Hepatocyte (in vitro differentiated cells): ENCODE data around the gene BEND6. TPM values are rescaled to one million over a fixed set of nuclear protein-coding genes. Genes with fewer than 3 reads are reported as not detected.

Source experiments
- DNase-seq: peaks from one replicate; pipeline ENCODE4 v3.0.0-alpha.2; 2016; ENCODE audit warnings: low spot score
- H2AFZ ChIP-seq: fragments of 200-600 bp; sonication (generic); 2 replicates; pipeline ENCODE4 v1.6.0; 2016; ENCODE audit warnings: antibody characterized with exemption, mild to moderate bottlenecking
- H3K27ac ChIP-seq: fragments of 200-600 bp; sonication (generic); 2 replicates; pipeline ENCODE4 v1.5.1; 2016; ENCODE audit warnings: mild to moderate bottlenecking
- H3K27me3 ChIP-seq: fragments of 200-600 bp; sonication (generic); 2 replicates; pipeline ENCODE4 v1.6.1; 2016
- H3K36me3 ChIP-seq: fragments of 200-600 bp; sonication (generic); replicated peaks from 2 replicates; pipeline ENCODE4 v1.5.1; 2016; ENCODE audit warnings: low read depth; ENCODE audit not compliant: insufficient read depth
- H3K4me1 ChIP-seq: fragments of 200-600 bp; sonication (generic); 2 replicates; pipeline ENCODE4 v1.5.1; 2016; ENCODE audit warnings: mild to moderate bottlenecking, moderate library complexity; ENCODE audit not compliant: insufficient read depth
- H3K4me2 ChIP-seq: fragments of 200-600 bp; sonication (generic); 2 replicates; pipeline ENCODE4 v1.6.0; 2016
- H3K4me3 ChIP-seq: fragments of 200-600 bp; sonication (generic); 2 replicates; pipeline ENCODE4 v1.5.1; 2016; ENCODE audit warnings: mild to moderate bottlenecking
- H3K79me2 ChIP-seq: fragments of 200-600 bp; sonication (generic); 2 replicates; pipeline ENCODE4 v1.6.0; 2017; ENCODE audit warnings: mild to moderate bottlenecking
- H3K9me2 ChIP-seq: fragments of 200-600 bp; sonication (generic); replicated peaks from 2 replicates; pipeline ENCODE4 v1.6.0; 2017; ENCODE audit warnings: mild to moderate bottlenecking; ENCODE audit not compliant: insufficient read depth
- H3K9me3 ChIP-seq: fragments of 200-600 bp; sonication (generic); 2 replicates; pipeline ENCODE4 v1.5.1; 2016; ENCODE audit warnings: low read depth, mild to moderate bottlenecking
- H4K20me1 ChIP-seq: fragments of 200-600 bp; sonication (generic); 2 replicates; pipeline ENCODE4 v1.6.0; 2016; ENCODE audit warnings: mild to moderate bottlenecking; ENCODE audit not compliant: insufficient read depth, poor library complexity, severe bottlenecking
- CTCF ChIP-seq: fragments of 200-600 bp; sonication (generic); IDR thresholded peaks from 2 replicates; pipeline ENCODE4 v1.5.1; 2016; ENCODE audit warnings: antibody characterized with exemption, mild to moderate bottlenecking; ENCODE audit not compliant: poor library complexity
- EZH2 ChIP-seq: fragments of 200-600 bp; sonication (generic); IDR thresholded peaks from 2 replicates; pipeline ENCODE4 v1.6.1; 2016; ENCODE audit warnings: antibody characterized with exemption, mild to moderate bottlenecking, borderline replicate concordance
- EZH2phosphoT487 ChIP-seq: fragments of 200-600 bp; sonication (generic); IDR thresholded peaks from one replicate; pipeline ENCODE4 v1.6.1; 2018; ENCODE audit warnings: antibody characterized with exemption, mild to moderate bottlenecking, low read depth, moderate library complexity; ENCODE audit not compliant: unreplicated experiment, severe bottlenecking
- WGBS: methylation state at CpG from one replicate; pipeline ENCODE4 v1.1.6; 2016; ENCODE audit warnings: low lambda C conversion rate; ENCODE audit errors: missing lambda C conversion rate; 5-methylcytosine and 5-hydroxymethylcytosine counted together
- polyA plus RNA-seq: library from polyadenylated mRNA; unstranded; fragments of >200 nt; fragmentation: Nextera tagmentation; extraction: Ambion mirVana; gene quantifications from 2 replicates; pipeline ENCODE4 v1.2.1, GENCODE V29; 2016
- total RNA-seq: library from RNA; depleted of rRNA; stranded (reverse); fragments of >200 nt; gene quantifications from 2 replicates; pipeline ENCODE4 v1.2.3, GENCODE V29; 2014

The BEND6 gene
- total and polyA plus RNA-seq, 2 experiments from 2014 or later: 1.2 to 2.0 TPM

GRCh38 chr6:56936466-56936865, 18.4 kb upstream of the BEND6 start:
- 79% methylated on average over 4 of the region's 4 CpGs for WGBS
- no peak for TF ChIP-seq EZH2phosphoT487
- TF ChIP-seq CTCF: no peak
- TF ChIP-seq EZH2: no peak
- no peak overlapping the region for H3K27ac ChIP-seq
- no peak for DNase-seq
- H3K9me3 ChIP-seq: no peaks in the 10 kb centered on the region
- no peaks in the 10 kb centered on the region for H3K27me3 ChIP-seq
- H4K20me1 ChIP-seq: no peaks in the 10 kb centered on the region
- no peak overlapping the region for H3K4me3 ChIP-seq
- no peaks in the 10 kb centered on the region for H3K79me2 ChIP-seq
- H3K36me3 ChIP-seq: no peaks in the 10 kb centered on the region
- H3K4me1 ChIP-seq: no peaks in the 10 kb centered on the region
- H3K4me2 ChIP-seq: no peak overlapping the region
- no peak overlapping the region for H2AFZ ChIP-seq
- H3K9me2 ChIP-seq: no peaks in the 10 kb centered on the region

GRCh38 chr6:56938649-56939191, 16.2 kb upstream of the BEND6 start:
- no peak overlapping the region for H3K4me3 ChIP-seq
- no peaks in the 10 kb centered on the region for H3K27me3 ChIP-seq
- TF ChIP-seq EZH2 (no peak), CTCF (no peak), EZH2phosphoT487 (no peak)
- H2AFZ ChIP-seq: no peak overlapping the region
- no peaks in the 10 kb centered on the region for H4K20me1 ChIP-seq
- no peaks in the 10 kb centered on the region for H3K36me3 ChIP-seq
- H3K9me3 ChIP-seq: no peaks in the 10 kb centered on the region
- H3K9me2 ChIP-seq: no peaks in the 10 kb centered on the region
- peak; percentile 9 for DNase-seq
- H3K4me1 ChIP-seq: no peaks in the 10 kb centered on the region
- H3K27ac ChIP-seq: no peak overlapping the region
- H3K4me2 ChIP-seq: no peak overlapping the region
- H3K79me2 ChIP-seq: no peaks in the 10 kb centered on the region
- 71% methylated on average over 1 of the region's 1 CpG for WGBS

- no peak overlapping the region for H3K27ac ChIP-seq
- no peak overlapping the region for H2AFZ ChIP-seq
- H3K36me3 ChIP-seq: no peaks in the 10 kb centered on the region
- WGBS: 95% methylated on average over 5 of the region's 5 CpGs
- H3K9me2 ChIP-seq: no peaks in the 10 kb centered on the region
- no peaks in the 10 kb centered on the region for H3K79me2 ChIP-seq
- no peak overlapping the region for H3K4me3 ChIP-seq
- no peak for DNase-seq
- H3K27me3 ChIP-seq: no peaks in the 10 kb centered on the region
- H3K4me2 ChIP-seq: no peak overlapping the region
- H4K20me1 ChIP-seq: no peaks in the 10 kb centered on the region
- no peaks in the 10 kb centered on the region for H3K4me1 ChIP-seq
- TF ChIP-seq EZH2 (no peak), CTCF (no peak), EZH2phosphoT487 (no peak)
- H3K9me3 ChIP-seq: no peaks in the 10 kb centered on the region
Measured at GRCh38 chr6:56940463-56940862, 14.4 kb upstream of the BEND6 start.

GRCh38 chr6:56940977-56941376, 13.9 kb upstream of the BEND6 start:
- Histone ChIP-seq H3K9me3 (no peaks in the 10 kb centered on the region), H2AFZ (no peak overlapping the region)

More at GRCh38 chr6:56940977-56941376, 13.9 kb upstream of the BEND6 start:
- no peaks in the 10 kb centered on the region for H3K79me2 ChIP-seq
- DNase-seq: no peak
- H3K4me2 ChIP-seq: no peak overlapping the region
- H3K4me3 ChIP-seq: no peak overlapping the region
- no peak for TF ChIP-seq CTCF
- TF ChIP-seq EZH2: no peak
- no peak for TF ChIP-seq EZH2phosphoT487
- no peak overlapping the region for H3K27ac ChIP-seq
- no peaks in the 10 kb centered on the region for H4K20me1 ChIP-seq
- H3K9me2 ChIP-seq: no peaks in the 10 kb centered on the region
- no peaks in the 10 kb centered on the region for H3K36me3 ChIP-seq
- no peaks in the 10 kb centered on the region for H3K27me3 ChIP-seq
- H3K4me1 ChIP-seq: no peaks in the 10 kb centered on the region
